Mucosa of stomach (tissue), 1 donor: ENCODE data around the gene RXRA.
A peak's percentile ranks its signal among the peaks of the same experiment; 100 is the strongest.

ENCODE experiments used
- H3K27me3 ChIP-seq: one replicate; pipeline ENCODE4 v1.7.0; 2013; ENCODE audit warnings: mild to moderate bottlenecking, low read length; ENCODE audit not compliant: control insufficient read depth, insufficient read depth
- H3K36me3 ChIP-seq: one replicate; pipeline ENCODE4 v1.7.0; 2013; ENCODE audit warnings: low read length; ENCODE audit not compliant: control insufficient read depth, insufficient read depth
- H3K4me1 ChIP-seq: one replicate; pipeline ENCODE4 v1.7.0; 2013; ENCODE audit warnings: mild to moderate bottlenecking, low read length; ENCODE audit not compliant: control insufficient read depth, insufficient read depth
- H3K4me3 ChIP-seq: one replicate; pipeline ENCODE4 v1.7.0; 2013; ENCODE audit warnings: low read length
- H3K9ac ChIP-seq: one replicate; pipeline ENCODE4 v1.7.0; 2013; ENCODE audit warnings: mild to moderate bottlenecking, low read length, moderate library complexity
- H3K9me3 ChIP-seq: one replicate; pipeline ENCODE4 v1.7.0; 2013; ENCODE audit warnings: mild to moderate bottlenecking, low read length, moderate library complexity; ENCODE audit not compliant: control insufficient read depth
- donor health status: Pancreatic carcinoma.

RXRA gene

GRCh38 chr9:134410835-134411217 lies 84.6 kb downstream of the RXRA start:
- Histone ChIP-seq H3K9ac (peak overlapping the region; percentile 8), H3K9me3 (no peaks in the 10 kb centered on the region), H3K36me3 (no peaks in the 10 kb centered on the region), H3K27me3 (no peaks in the 10 kb centered on the region), H3K4me1 (peaks cover 88% of the 10 kb centered on the region), H3K4me3 (no peak overlapping the region)

DNA sequence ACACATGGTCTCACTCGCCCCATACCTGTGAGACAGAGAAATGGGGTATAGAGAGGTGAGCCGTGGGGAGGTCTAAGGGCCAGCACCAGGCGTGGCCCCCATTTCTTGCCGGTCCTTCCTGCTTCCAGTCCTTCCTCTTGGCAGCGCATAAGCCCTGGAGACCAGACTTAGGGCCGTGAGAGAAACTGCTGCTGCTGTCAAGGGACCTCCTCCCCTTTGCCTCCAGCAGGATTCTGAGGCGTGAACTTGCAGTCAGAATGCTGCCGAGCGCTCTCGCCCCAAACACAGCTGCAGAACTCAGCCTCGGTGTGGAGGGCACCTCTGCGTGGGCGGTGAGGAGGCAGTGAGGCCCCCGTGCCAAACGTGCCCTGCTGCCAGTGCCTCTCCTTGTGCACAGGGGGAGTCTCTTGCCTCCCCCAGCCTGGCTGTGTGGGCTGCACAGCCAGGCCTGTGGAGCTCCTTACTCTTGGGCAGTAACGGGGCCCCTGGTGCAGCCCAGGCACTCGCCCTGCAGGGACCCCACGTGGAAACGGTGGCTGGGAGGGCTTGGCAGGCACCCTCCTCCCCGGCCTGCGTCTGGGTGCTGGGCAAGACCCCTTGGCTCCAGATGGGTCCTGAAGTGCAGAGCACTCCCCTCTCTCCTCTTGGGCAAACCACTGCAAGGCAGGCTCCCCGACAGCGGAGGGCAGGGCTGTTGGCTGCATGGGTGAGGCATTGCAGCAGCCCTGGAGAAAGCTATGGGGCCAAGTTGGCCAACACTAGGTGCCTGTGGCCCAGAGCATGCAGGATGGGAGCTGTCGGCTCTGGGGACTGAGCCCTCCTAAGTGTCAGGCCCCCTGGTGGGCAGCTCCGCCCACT lies 85.4 kb downstream of the RXRA start:
- Histone ChIP-seq H3K4me3 (no peak overlapping the region), H3K27me3 (no peaks in the 10 kb centered on the region), H3K9ac (peak overlapping the region; percentile 8), H3K9me3 (no peaks in the 10 kb centered on the region), H3K36me3 (no peaks in the 10 kb centered on the region), H3K4me1 (peaks cover 80% of the 10 kb centered on the region)

DNA sequence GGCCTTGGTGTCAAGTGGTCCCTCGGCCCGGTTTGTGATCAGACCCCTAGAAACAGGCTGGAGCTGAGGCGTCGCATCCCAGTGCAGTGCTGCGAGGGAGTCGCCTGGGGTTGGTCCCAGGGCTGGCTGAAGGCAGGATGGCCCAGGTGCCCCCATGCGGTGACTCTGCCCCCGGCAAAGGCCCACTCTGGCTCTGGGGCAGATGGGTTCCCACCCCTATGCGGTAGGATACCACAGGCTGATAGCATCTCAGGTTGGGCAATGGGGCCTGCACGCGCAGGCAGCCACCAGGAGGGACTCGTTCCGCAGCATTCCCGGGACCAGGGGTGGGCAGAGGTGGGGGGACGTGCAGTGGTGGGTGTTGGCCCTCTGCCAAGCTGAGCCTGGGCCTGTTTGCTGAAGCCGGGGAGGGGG lies 86.0 kb downstream of the RXRA start:
- H3K27me3 ChIP-seq: no peaks in the 10 kb centered on the region
- H3K4me3 ChIP-seq: no peak overlapping the region
- peaks cover 73% of the 10 kb centered on the region for H3K4me1 ChIP-seq
- no peaks in the 10 kb centered on the region for H3K9me3 ChIP-seq
- no peak overlapping the region for H3K9ac ChIP-seq
- H3K36me3 ChIP-seq: no peaks in the 10 kb centered on the region

- Histone ChIP-seq H3K9ac (no peak overlapping the region), H3K9me3 (no peaks in the 10 kb centered on the region), H3K27me3 (no peaks in the 10 kb centered on the region), H3K4me1 (peaks cover 64% of the 10 kb centered on the region), H3K36me3 (peaks cover 1% of the 10 kb centered on the region), H3K4me3 (no peak overlapping the region)
Measured at GRCh38 chr9:134413112-134413715, 87.0 kb downstream of the RXRA start.

DNA sequence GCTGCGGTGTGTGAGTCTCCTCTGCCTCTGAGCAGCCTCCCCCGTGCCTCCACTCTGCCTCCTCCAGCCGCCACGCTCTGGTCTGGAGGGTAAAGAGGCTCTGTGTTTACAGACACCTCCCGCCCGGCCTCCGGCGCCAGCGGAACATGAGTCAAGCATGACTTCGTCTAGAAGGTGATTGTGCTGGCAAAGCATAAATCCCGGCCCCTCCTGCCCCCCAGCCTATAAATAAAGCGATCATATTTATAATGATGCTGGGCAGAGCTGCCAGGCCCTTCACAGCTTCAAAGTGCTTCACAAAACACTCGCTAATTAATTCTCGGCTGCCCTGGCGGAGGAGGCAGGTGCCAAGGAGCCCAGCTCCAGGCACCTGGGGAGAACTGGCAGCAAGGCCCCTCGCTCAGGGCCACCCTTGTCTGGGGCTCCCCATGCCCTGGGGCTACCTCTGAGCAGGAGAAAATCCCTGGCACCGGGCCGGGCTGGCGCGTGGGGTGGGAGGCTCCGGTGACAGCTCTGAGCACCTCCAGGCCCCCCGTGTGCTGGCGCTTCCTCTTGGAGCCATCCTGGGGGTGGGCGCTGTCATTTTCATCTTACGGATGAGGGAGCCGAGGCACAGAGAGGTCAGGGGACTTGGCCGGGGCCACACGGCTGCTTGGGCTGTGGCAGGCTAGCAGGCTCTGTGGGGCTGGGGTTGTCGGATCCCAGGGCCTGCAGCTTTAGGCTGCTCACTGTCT lies 87.8 kb downstream of the RXRA start:
- Histone ChIP-seq H3K27me3 (no peaks in the 10 kb centered on the region), H3K4me3 (no peak overlapping the region), H3K9me3 (no peaks in the 10 kb centered on the region), H3K36me3 (peaks cover 6% of the 10 kb centered on the region), H3K9ac (no peak overlapping the region), H3K4me1 (peaks cover 56% of the 10 kb centered on the region)

GRCh38 chr9:134414900-134415425 lies 88.7 kb downstream of the RXRA start:
- Histone ChIP-seq H3K9ac (no peak overlapping the region), H3K27me3 (no peaks in the 10 kb centered on the region), H3K36me3 (peaks cover 6% of the 10 kb centered on the region), H3K4me1 (peaks cover 47% of the 10 kb centered on the region), H3K9me3 (no peaks in the 10 kb centered on the region), H3K4me3 (no peak overlapping the region)

- no peak overlapping the region for H3K9ac ChIP-seq
- H3K36me3 ChIP-seq: peaks cover 13% of the 10 kb centered on the region
- peaks cover 42% of the 10 kb centered on the region for H3K4me1 ChIP-seq
- no peaks in the 10 kb centered on the region for H3K27me3 ChIP-seq
- no peaks in the 10 kb centered on the region for H3K9me3 ChIP-seq
- no peak overlapping the region for H3K4me3 ChIP-seq
Measured at GRCh38 chr9:134416385-134417015, 90.2 kb downstream of the RXRA start.

DNA sequence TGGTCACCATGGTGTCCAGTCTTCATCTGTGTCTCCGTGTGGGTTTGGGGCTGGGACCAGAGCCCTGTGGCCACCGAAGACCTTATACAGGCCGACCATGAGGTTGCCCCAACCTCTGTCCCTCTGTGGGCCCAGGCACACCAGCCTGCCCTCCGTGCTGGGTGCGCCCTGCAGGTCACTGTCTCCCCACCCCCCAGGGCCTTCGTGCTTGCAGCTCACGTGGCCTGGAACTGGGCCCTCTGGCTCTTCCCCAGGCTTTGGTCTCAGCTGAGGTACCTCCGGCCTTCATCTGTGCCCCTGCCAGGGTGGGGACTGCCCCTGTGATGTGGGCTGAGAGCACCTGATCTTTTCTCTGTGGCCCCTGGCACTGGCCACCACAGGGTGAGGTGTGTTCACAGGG lies 92.1 kb downstream of the RXRA start:
- no peaks in the 10 kb centered on the region for H3K9me3 ChIP-seq
- no peak overlapping the region for H3K9ac ChIP-seq
- H3K4me3 ChIP-seq: no peak overlapping the region
- H3K36me3 ChIP-seq: peaks cover 13% of the 10 kb centered on the region
- H3K4me1 ChIP-seq: peaks cover 40% of the 10 kb centered on the region
- no peaks in the 10 kb centered on the region for H3K27me3 ChIP-seq

DNA sequence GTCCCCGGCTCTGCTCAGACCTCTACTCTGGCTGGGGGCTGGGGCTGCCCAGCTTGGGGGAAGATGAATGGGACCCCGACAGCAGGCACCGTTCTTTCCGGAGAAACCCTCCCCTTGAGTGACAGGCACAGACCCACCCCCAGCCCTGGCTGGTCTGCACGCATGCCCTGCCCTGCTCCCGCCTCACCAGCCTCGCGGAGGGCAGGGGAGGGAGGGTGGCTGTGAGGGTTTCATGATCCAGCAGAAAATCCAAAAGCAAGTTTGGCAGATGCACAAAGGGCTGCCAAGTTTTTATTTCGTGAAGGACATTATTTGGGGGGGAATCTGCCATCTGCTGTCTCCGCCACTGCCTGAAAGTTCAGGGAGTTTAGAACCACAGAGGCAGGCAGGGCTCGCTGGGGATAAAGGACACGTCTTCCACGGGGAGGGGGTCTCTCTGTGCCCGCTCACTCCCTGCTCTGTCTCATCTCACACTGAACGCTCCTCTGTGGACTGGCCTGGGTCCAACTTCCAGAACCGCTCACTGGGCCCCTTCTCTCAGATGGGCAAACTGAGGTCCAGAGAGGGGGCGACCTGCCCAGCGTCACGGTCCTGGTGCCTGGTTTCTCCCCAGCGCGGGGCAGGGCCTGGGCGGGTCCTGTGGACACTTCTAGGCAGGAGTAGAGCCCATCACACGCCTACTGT lies 92.9 kb downstream of the RXRA start:
- Histone ChIP-seq H3K9me3 (no peaks in the 10 kb centered on the region), H3K27me3 (no peaks in the 10 kb centered on the region), H3K4me1 (peaks cover 34% of the 10 kb centered on the region), H3K4me3 (no peak overlapping the region), H3K9ac (no peak overlapping the region), H3K36me3 (peaks cover 13% of the 10 kb centered on the region)

GRCh38 chr9:134419684-134420076 lies 93.4 kb downstream of the RXRA start:
- Histone ChIP-seq H3K27me3 (no peaks in the 10 kb centered on the region), H3K4me1 (peaks cover 34% of the 10 kb centered on the region), H3K4me3 (no peak overlapping the region), H3K36me3 (peaks cover 13% of the 10 kb centered on the region), H3K9me3 (no peaks in the 10 kb centered on the region), H3K9ac (no peak overlapping the region)

DNA sequence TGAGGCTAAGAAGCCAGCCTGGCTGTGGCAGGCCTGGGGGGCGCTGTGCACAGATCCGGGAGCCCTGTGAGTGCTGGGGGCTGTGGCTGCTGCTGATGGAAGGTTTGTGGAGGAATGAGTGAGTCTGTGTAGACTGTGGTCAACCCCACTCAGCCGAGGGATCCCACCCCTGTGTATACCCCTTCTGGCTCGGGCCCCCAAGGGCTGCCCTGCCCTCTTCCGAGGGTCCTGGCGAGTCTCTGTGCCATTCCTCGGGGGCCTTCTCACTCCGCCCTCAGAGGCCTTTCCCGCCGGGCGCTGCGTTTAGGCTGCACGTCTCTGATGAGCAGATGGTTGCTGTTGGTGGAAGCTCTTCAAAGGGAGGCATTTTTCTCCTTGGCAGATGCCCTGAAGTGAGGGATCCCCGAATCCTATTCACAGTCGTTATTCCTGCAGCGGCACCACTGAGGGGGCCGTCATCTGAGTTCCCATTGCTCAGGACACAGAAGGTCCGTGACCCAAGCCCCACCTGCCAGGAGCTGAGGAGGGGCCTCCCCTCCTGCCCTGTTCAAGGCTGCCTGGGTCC lies 94.1 kb downstream of the RXRA start:
- Histone ChIP-seq H3K4me3 (no peak overlapping the region), H3K36me3 (peaks cover 13% of the 10 kb centered on the region), H3K9ac (no peak overlapping the region), H3K4me1 (peaks cover 35% of the 10 kb centered on the region), H3K9me3 (no peaks in the 10 kb centered on the region), H3K27me3 (no peaks in the 10 kb centered on the region)
